MG63 (cell line): Measurements from ENCODE around the gene PDGFRA. TPM values are rescaled to one million over a fixed set of nuclear protein-coding genes. Genes with fewer than 3 reads are reported as not detected.

Source experiments
- DNase-seq: peaks from one replicate; pipeline ENCODE4 v3.0.0-alpha.2; 2020
- H3K27me3 ChIP-seq: fragments of 250-450 bp; sonication (Bioruptor Pico); 2 replicates; pipeline ENCODE4 v1.5.1; 2020; ENCODE audit warnings: mild to moderate bottlenecking, moderate library complexity
- H3K36me3 ChIP-seq: fragments of 250-450 bp; sonication (Bioruptor Pico); 2 replicates; pipeline ENCODE4 v1.5.1; 2020; ENCODE audit warnings: mild to moderate bottlenecking, moderate library complexity
- H3K4me3 ChIP-seq: fragments of 250-450 bp; sonication (Bioruptor Pico); 2 replicates; pipeline ENCODE4 v1.5.1; 2020; ENCODE audit warnings: mild to moderate bottlenecking, moderate library complexity
- H3K9me3 ChIP-seq: fragments of 250-450 bp; sonication (Bioruptor Pico); 2 replicates; pipeline ENCODE4 v1.5.1; 2020; ENCODE audit warnings: mild to moderate bottlenecking, moderate library complexity
- total RNA-seq: library from RNA; depleted of rRNA; stranded (reverse); fragments of >200 nt; shearing (Covaris generic); gene quantifications from 2 replicates; pipeline ENCODE4 v1.2.3, GENCODE V29; 2014; ENCODE audit warnings: low replicate concordance; rRNA removed

The PDGFRA gene
- 118 and 133 TPM in 2 replicates for total RNA-seq

DNA sequence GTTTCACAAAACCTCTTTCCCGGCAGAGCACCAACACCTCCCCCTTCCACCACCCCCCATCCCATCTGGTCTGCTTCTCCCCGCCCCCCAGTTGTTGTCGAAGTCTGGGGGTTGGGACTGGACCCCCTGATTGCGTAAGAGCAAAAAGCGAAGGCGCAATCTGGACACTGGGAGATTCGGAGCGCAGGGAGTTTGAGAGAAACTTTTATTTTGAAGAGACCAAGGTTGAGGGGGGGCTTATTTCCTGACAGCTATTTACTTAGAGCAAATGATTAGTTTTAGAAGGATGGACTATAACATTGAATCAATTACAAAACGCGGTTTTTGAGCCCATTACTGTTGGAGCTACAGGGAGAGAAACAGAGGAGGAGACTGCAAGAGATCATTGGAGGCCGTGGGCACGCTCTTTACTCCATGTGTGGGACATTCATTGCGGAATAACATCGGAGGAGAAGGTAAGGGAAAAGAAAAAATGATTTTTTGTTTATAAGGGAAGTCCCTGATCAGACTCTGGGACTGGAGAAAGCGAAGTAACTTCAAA is at the start of gene PDGFRA:
PDGFRA (plus strand) TSS at position 333 of the 541 bp plus-strand sequence. CDS start 29,476 bp downstream, outside the sequence.
- Histone ChIP-seq H3K4me3 (peak within 1 kb of the TSS; percentile 65), H3K27me3 (no peaks in the 10 kb centered on the region), H3K9me3 (peaks cover 5% of the 10 kb centered on the region; the same call in 1 of the 2 replicates), H3K36me3 (peaks cover 5% of the 10 kb centered on the region; the same call in 1 of the 2 replicates)
- peak; percentile 84 for DNase-seq

GRCh38 chr4:54184581-54184980 is 44.5 kb upstream of the PDGFRA start:
- Histone ChIP-seq H3K36me3 (no peaks in the 10 kb centered on the region), H3K27me3 (no peaks in the 10 kb centered on the region), H3K4me3 (no peak overlapping the region), H3K9me3 (no peaks in the 10 kb centered on the region)
- no peak for DNase-seq

DNA sequence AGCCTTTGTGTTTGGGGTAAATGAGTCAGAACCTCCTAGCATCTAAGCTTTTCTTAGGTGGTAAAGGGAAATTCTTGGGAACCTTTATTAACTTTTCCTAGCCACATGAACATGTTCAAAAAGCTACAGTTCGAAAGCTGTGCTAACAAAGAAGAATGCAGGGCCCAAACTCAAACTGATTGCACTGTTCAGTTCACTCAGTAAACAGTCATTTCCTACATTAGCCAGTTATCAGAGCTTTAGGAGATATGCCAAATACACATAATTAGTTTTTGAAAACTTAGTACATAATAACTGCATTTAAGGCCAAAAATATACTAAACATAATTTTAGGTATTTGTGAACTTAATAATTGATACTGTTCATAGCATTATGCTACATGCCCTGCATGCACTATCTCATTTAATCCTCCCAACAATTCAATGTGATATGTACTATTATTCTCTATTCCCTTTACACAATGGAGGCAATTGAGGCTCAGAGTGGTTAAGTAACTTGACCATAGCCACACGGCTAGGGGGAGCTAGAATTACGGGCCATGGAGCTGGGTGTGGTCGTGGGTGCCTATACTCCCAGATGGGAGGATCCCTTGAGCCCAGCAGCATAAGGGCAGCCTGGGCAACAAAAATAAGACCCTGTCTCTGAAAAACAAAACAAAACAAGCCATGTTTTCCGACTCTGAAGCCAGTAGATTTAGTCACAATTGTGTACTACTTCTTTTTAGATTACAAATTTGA is 43.9 kb upstream of the PDGFRA start:
- no peaks in the 10 kb centered on the region for H3K9me3 ChIP-seq
- no peaks in the 10 kb centered on the region for H3K36me3 ChIP-seq
- no peak for DNase-seq
- H3K27me3 ChIP-seq: no peaks in the 10 kb centered on the region
- H3K4me3 ChIP-seq: no peak overlapping the region

- Histone ChIP-seq H3K27me3 (no peaks in the 10 kb centered on the region), H3K4me3 (no peak overlapping the region), H3K36me3 (no peaks in the 10 kb centered on the region), H3K9me3 (no peaks in the 10 kb centered on the region)
- DNase-seq: no peak
These were observed 43.2 kb upstream of the PDGFRA start for GRCh38 chr4:54185866-54186265.

DNA sequence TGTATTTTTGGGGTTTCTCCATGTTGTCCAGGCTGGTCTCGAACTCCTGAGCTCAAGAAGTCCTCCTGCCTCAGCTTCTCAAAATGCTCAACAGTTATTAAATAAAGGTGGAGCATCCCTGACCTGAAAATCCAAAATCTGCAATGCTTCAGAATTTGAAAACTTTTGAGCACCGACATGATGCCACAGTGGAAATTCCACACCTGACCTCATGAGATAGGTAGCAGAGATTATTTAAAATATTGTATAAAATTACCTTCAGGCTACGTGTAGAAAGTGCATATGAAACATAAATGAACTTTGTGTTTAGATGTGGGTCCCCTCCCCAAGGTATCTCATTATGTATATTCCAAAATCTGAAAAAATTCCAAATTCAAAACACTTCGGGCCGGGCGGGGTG is 42.7 kb upstream of the PDGFRA start:
- H3K4me3 ChIP-seq: no peak overlapping the region
- no peak for DNase-seq
- H3K27me3 ChIP-seq: no peaks in the 10 kb centered on the region
- no peaks in the 10 kb centered on the region for H3K36me3 ChIP-seq
- H3K9me3 ChIP-seq: no peaks in the 10 kb centered on the region

DNA sequence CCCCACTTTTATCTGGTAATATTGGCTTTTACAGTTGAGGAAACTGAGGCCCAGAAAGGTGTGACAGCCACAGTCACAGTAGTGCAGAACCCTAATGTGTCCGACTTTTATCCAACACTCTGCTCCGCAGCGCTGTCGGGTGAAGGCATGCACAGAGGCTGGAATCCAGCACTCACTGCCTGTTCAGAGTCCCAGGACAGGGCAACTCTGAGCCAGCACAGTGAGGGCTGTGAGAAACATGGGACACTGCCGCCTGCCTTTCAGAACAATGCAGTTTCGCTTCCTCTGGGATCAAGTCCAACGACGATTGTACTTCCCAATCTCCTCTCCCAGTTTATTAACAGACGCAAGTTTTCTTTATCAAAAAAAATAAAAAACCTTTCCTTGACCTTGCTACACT is 41.9 kb upstream of the PDGFRA start:
- Histone ChIP-seq H3K27me3 (no peaks in the 10 kb centered on the region), H3K36me3 (no peaks in the 10 kb centered on the region), H3K9me3 (no peaks in the 10 kb centered on the region), H3K4me3 (no peak overlapping the region)
- no peak for DNase-seq

GRCh38 chr4:54189140-54189539 is 40.0 kb upstream of the PDGFRA start:
- no peak overlapping the region for H3K4me3 ChIP-seq
- no peak for DNase-seq
- no peaks in the 10 kb centered on the region for H3K36me3 ChIP-seq
- no peaks in the 10 kb centered on the region for H3K9me3 ChIP-seq
- H3K27me3 ChIP-seq: no peaks in the 10 kb centered on the region

- no peaks in the 10 kb centered on the region for H3K27me3 ChIP-seq
- DNase-seq: peak; percentile 27
- no peaks in the 10 kb centered on the region for H3K36me3 ChIP-seq
- H3K9me3 ChIP-seq: no peaks in the 10 kb centered on the region
- H3K4me3 ChIP-seq: no peak overlapping the region
These were observed 36.3 kb upstream of the PDGFRA start for GRCh38 chr4:54192811-54193210.

DNA sequence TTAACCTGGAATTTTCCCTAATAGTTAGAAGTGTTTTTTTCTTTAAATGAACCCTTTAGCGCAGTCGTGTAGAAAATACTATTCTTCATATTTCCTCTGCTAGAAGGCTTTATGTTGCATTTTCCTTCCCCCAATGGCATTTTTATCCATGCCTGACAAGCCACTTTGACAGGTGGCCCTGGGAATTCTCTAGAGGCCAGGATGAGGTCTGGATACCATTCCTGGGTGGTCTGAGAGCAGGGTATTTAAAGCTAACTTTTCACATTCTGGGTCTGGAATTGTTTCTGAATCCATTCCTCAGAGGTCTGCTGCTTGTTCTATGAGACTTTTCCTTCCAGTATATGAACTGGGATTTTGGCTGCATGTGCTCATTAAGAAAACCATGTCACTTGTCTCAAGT is 31.2 kb upstream of the PDGFRA start:
- no peak for DNase-seq
- Histone ChIP-seq H3K4me3 (no peak overlapping the region), H3K9me3 (peaks cover 5% of the 10 kb centered on the region), H3K36me3 (no peaks in the 10 kb centered on the region), H3K27me3 (no peaks in the 10 kb centered on the region)

DNA sequence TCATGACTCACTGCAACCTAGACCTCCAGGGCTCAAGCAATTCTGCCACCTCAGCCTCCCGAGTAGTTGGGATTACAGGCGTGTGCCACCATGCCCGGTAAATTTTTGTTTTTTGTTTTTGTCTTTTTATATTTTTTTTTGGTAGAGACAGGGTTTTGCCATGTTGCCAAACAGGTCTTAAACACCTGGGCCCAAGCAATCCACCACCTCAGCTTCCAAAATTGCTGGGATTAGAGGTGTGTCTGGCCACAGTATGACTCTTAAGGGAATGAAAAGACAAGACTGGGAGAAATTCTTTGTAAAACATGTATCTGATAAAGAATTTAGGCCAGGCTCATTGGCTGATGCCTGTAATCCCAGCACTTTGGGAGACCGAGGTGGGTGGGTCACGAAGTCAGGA is 29.2 kb upstream of the PDGFRA start:
- Histone ChIP-seq H3K4me3 (no peak overlapping the region), H3K9me3 (peaks cover 5% of the 10 kb centered on the region), H3K27me3 (no peaks in the 10 kb centered on the region), H3K36me3 (no peaks in the 10 kb centered on the region)
- DNase-seq: no peak

DNA sequence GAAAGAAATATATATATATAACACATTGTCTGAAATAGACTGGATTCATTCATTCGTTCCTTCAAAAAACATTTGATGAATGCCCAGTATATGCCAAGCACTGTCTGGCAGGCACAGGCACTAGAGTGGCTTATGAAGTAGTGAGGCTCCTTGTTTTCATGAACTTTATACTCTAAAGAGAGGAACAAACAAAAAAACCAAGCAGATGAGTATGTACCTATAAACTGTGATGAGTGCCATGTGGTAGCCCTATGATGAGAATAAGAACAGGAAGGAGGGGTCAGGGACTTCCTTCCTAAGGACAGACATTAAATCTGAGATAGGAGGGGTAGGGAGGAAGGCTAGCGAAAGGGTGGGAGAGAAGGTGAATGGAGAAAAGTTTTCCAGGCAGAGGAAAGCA is 19.5 kb upstream of the PDGFRA start:
- no peaks in the 10 kb centered on the region for H3K27me3 ChIP-seq
- H3K4me3 ChIP-seq: no peak overlapping the region
- DNase-seq: no peak
- no peaks in the 10 kb centered on the region for H3K9me3 ChIP-seq
- no peaks in the 10 kb centered on the region for H3K36me3 ChIP-seq

DNA sequence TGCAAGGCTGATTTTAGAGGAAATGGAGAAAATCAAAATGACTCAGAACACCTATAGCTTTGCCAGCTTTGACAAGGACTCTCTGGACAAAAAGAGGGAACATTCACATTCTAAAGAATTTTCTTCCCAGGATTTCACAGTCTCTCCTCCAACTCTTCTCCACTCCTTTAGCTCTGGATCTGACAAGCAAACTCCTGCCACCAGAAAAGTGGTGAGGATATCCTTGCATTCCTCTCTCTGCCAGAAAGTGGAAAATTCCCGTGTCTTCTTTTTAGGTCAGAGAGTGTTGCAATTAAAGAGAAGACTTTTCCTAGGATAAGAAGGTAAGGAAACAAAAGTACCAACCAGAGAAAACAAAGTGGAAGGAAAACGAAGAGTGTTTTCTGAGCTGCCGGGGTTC is 16.1 kb upstream of the PDGFRA start:
- no peak for DNase-seq
- H3K9me3 ChIP-seq: no peaks in the 10 kb centered on the region
- no peaks in the 10 kb centered on the region for H3K27me3 ChIP-seq
- no peak overlapping the region for H3K4me3 ChIP-seq
- H3K36me3 ChIP-seq: no peaks in the 10 kb centered on the region

GRCh38 chr4:54213761-54214160 is 15.3 kb upstream of the PDGFRA start:
- peak; percentile 34 for DNase-seq
- Histone ChIP-seq H3K4me3 (no peak overlapping the region), H3K36me3 (no peaks in the 10 kb centered on the region), H3K9me3 (no peaks in the 10 kb centered on the region), H3K27me3 (no peaks in the 10 kb centered on the region)

- Histone ChIP-seq H3K9me3 (no peaks in the 10 kb centered on the region), H3K27me3 (no peaks in the 10 kb centered on the region), H3K4me3 (no peak overlapping the region), H3K36me3 (no peaks in the 10 kb centered on the region)
- DNase-seq: no peak
These were observed 13.6 kb upstream of the PDGFRA start for GRCh38 chr4:54215379-54216077.

DNA sequence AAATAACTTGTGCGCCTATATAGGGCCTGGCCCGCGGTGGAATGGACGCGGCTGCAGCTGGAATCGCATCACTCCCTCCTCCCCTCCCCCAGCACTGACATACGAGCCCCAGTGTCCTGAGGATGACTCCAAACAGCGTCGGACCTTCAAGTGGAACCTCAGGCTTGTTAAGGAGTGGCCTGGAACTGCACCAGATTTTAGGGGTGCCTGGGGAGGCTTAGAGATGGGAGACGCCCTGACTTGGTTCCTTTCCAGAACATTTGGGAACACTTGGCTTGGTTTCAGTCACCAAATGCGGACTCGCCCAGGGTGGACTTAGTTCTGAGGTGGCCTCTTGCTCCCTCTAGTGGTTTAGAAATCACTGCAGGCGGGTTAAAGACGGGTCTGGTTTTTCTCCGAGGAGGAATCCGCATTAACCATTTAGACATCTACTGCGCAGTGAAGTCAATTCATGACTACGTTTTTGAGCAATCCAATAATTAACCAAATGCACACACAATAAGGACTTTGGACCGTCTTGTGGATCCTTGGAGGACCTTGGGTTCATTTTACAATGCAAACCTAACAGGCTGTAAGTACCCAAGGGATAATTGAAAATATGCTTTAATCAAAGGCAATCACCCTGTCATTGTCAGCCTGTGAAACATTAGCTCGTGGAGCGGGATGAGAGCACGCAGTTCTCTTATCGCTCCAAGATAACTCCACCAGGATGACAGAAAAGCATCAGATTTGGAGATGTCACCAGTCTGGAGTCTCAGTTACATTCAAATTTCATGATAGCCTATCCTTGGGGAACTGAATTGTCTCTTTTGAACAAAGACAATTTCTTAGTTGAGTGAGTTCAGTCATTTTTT is 11.2 kb upstream of the PDGFRA start:
- Histone ChIP-seq H3K27me3 (no peaks in the 10 kb centered on the region), H3K9me3 (no peaks in the 10 kb centered on the region), H3K4me3 (peak overlapping the region; percentile 51), H3K36me3 (no peaks in the 10 kb centered on the region)
- peak; percentile 95 for DNase-seq

GRCh38 chr4:54218736-54219135 is 10.4 kb upstream of the PDGFRA start:
- no peaks in the 10 kb centered on the region for H3K27me3 ChIP-seq
- no peak overlapping the region for H3K4me3 ChIP-seq
- no peaks in the 10 kb centered on the region for H3K36me3 ChIP-seq
- no peak for DNase-seq
- no peaks in the 10 kb centered on the region for H3K9me3 ChIP-seq
